Measurements from ENCODE around the gene OR1E1. TPM values are rescaled to one million over a fixed set of nuclear protein-coding genes. Genes with fewer than 3 reads are reported as not detected.
"Not testable (repeated sequence)": the region's sequence is repeated elsewhere in the genome, so short reads cannot be mapped to it uniquely, and the experiment has no call there.

Gene OR1E1
- total and polyA plus RNA-seq, 10 donors: 0.29 TPM; not detected in 9

DNA sequence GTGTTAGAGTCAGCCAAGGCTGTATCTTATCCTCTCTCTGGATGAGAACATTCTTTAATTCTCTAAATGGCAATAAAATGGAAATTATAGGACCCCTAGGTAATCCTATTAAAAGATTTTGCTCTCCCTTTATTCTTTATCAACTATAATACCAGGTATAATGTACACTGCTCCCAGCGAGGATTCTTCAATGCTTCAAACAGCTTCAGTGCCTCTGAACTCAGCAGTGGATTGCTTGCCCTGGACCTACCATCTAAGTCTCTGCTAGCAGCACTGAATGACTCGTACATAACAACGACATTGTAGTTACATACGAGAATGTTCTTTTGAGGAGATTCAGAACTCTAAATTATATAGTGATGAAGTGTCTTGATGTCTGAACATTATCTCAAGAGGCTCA, 8.4 kb downstream of the OR1E1 start:
- H3K4me1 ChIP-seq: peaks cover 0 to 4% (median 0%) of the 10 kb centered on the region in 6 donors
- H3K9me3 ChIP-seq: peaks cover 0 to 13% (median 0%) of the 10 kb centered on the region in 8 donors
- intact Hi-C loops (cut with DNase I; ENCODE audit: low total_unique reads): no loop called here
- no peak for DNase-seq
- no peak for TF ChIP-seq POLR2AphosphoS5 (IDR thresholded peaks at IDR 0.05)
- no peak for TF ChIP-seq POLR2A (IDR thresholded peaks at IDR 0.05)
- TF ChIP-seq, protein P1, sequence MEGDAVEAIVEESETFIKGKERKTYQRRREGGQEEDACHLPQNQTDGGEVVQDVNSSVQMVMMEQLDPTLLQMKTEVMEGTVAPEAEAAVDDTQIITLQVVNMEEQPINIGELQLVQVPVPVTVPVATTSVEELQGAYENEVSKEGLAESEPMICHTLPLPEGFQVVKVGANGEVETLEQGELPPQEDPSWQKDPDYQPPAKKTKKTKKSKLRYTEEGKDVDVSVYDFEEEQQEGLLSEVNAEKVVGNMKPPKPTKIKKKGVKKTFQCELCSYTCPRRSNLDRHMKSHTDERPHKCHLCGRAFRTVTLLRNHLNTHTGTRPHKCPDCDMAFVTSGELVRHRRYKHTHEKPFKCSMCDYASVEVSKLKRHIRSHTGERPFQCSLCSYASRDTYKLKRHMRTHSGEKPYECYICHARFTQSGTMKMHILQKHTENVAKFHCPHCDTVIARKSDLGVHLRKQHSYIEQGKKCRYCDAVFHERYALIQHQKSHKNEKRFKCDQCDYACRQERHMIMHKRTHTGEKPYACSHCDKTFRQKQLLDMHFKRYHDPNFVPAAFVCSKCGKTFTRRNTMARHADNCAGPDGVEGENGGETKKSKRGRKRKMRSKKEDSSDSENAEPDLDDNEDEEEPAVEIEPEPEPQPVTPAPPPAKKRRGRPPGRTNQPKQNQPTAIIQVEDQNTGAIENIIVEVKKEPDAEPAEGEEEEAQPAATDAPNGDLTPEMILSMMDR (IDR thresholded peaks at IDR 0.05 in 8 of 11, conservative IDR thresholded peaks at IDR 0.05 in 3 of 11): no peak
- peaks cover 0 to 57% (median 23%) of the 10 kb centered on the region in 7 donors for H3K27me3 ChIP-seq (replicated peaks in 1 of 7)
- 76 to 79% (median 77%) methylated on average over 4 of the region's 4 CpGs for WGBS, 5 donors
- no peaks in the 10 kb centered on the region for H3K36me3 ChIP-seq
- H3K27ac ChIP-seq: no peak overlapping the region
- H3K4me3 ChIP-seq: no peak overlapping the region

DNA sequence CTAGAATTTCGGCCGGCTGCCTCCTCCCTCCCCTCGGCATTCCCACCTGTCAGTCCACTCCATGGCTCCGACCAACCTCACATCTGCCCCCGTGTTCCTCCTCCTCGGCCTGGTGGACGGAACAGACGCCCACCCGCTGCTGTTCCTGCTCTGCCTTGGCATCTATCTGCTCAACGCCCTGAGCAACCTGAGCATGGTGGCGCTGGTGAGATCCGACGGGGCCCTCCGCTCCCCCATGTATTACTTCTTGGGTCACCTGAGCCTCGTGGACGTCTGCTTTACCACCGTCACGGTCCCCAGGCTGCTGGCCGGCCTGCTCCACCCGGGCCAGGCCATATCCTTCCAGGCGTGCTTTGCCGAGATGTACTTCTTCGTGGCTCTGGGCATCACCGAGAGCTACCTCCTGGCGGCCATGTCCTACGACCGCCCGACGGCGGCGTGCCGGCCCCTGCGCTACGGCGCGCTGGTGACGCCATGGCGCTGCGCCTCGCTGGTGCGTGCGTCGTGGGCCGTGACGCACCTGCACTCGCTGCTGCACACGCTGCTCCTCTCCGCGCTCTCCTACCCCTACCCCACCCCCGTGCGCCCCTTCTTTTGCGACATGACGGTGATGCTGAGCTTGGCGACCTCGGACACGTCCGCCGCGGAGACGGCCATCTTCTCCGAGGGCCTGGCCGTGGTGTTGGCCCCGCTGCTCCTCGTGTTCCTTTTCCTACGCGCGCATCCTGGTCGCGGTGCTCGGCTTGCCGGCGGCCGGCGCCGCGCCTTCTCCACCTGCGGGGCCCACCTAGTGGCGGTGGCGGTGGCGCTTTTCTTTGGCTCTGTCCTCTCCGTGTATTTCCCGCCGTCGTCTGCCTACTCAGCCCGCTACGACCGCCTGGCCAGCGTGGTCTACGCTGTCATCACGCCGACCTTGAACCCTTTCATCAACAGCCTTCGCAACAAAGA, 12.1 kb downstream of the OR1E1 start, which contains the start of gene OR3A2:
Gene OR3A2, minus strand, starts transcription at position 440 of the 948 bp plus-strand sequence.
- DNase-seq: no peak
- no peaks in the 10 kb centered on the region for H3K36me3 ChIP-seq
- H3K4me3 ChIP-seq: peak within 1 kb of the TSS in 2 of 8 donors; percentile 7 to 55
- TF ChIP-seq POLR2AphosphoS5 (IDR thresholded peaks at IDR 0.05): no peak
- TF ChIP-seq POLR2A (IDR thresholded peaks at IDR 0.05): no peak
- TF ChIP-seq, protein P1 (IDR thresholded peaks at IDR 0.05 in 8 of 11, conservative IDR thresholded peaks at IDR 0.05 in 3 of 11): no peak
- no peak within 1 kb of the TSS for H3K27ac ChIP-seq
- 32 to 49% (median 38%) methylated on average over 64 to 92 of the region's 92 CpGs for WGBS, 5 donors
- H3K27me3 ChIP-seq (replicated peaks in 1 of 7): peaks cover 0 to 70% (median 23%) of the 10 kb centered on the region in 7 donors
- H3K9me3 ChIP-seq: peaks cover 0 to 13% (median 0%) of the 10 kb centered on the region in 8 donors
- peaks cover 0 to 4% (median 0%) of the 10 kb centered on the region in 6 donors for H3K4me1 ChIP-seq
- intact Hi-C loops (cut with DNase I; ENCODE audit: low total_unique reads): no loop called here

DNA sequence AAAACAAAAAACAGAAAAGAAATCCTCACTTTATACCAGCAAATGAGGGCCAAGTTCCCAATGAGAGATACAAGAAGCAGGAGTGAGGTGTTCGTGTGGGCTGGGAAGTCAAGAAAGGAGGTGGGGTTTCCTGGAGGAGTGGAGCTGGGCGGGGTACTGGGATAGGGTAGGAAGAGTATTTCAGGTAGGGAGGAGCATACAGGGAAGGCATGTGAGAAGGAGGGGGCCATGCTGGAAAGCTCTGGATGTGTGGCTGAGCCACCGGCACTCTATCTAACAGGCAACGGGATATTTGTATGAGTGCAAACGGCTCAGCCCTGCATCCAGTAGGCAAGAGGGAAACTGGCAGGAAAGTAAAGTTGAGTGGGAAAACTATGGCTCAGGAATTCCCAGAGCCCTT, 16.3 kb downstream of the OR1E1 start:
- no peak for DNase-seq
- Histone ChIP-seq H3K4me3 (no peak overlapping the region), H3K4me1 (peaks cover 0 to 4% (median 0%) of the 10 kb centered on the region in 6 donors), H3K27me3 (replicated peaks in 1 of 7) (peaks cover 0 to 81% (median 18%) of the 10 kb centered on the region in 7 donors), H3K27ac (no peak overlapping the region), H3K36me3 (no peaks in the 10 kb centered on the region), H3K9me3 (peaks cover 0 to 8% (median 0%) of the 10 kb centered on the region in 8 donors)
- TF ChIP-seq POLR2AphosphoS5 (IDR thresholded peaks at IDR 0.05): no peak
- TF ChIP-seq POLR2A (IDR thresholded peaks at IDR 0.05): no peak
- TF ChIP-seq, protein P1 (IDR thresholded peaks at IDR 0.05 in 8 of 11, conservative IDR thresholded peaks at IDR 0.05 in 3 of 11): no peak
- 74 to 87% (median 79%) methylated on average over 5 of the region's 5 CpGs for whole genome bisulfite sequencing, 5 donors
- intact Hi-C loops (cut with DNase I; ENCODE audit: low total_unique reads): no loop called here

DNA sequence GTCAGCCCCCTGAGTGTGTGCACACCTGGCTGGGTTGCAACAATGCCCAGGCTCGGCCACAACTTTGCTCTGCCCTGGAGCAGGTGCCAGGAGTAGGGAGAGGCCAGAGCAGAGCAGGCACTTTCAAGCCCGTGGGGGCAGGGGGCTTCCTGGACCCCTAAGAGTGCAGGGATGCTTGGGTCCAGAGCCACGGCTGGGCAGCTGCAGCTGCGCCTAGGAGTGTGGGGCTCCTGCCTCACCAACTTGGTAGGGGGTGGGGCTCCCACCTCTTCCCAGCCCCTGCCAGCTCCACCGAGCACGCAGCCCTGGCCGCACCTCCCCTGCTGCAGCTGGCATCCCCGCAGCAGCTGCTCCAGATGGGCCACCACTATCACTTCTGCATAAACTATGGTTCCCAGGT, 19.9 kb downstream of the OR1E1 start:
- Histone ChIP-seq H3K4me1 (no peaks in the 10 kb centered on the region), H3K27me3 (replicated peaks in 1 of 7) (peaks cover 0 to 46% (median 0%) of the 10 kb centered on the region in 7 donors), H3K36me3 (no peaks in the 10 kb centered on the region), H3K4me3 (no peak overlapping the region), H3K9me3 (peaks cover 0 to 23% (median 14%) of the 10 kb centered on the region in 8 donors), H3K27ac (no peak overlapping the region)
- no peak for DNase-seq
- 74 to 89% (median 78%) methylated on average over 7 to 8 of the region's 8 CpGs for WGBS, 5 donors
- intact Hi-C loops (cut with DNase I; ENCODE audit: low total_unique reads): no loop called here
- TF ChIP-seq, protein P1 (IDR thresholded peaks at IDR 0.05 in 8 of 11, conservative IDR thresholded peaks at IDR 0.05 in 3 of 11): no peak
- TF ChIP-seq POLR2AphosphoS5 (IDR thresholded peaks at IDR 0.05) (no peak), POLR2A (IDR thresholded peaks at IDR 0.05) (no peak)

DNA sequence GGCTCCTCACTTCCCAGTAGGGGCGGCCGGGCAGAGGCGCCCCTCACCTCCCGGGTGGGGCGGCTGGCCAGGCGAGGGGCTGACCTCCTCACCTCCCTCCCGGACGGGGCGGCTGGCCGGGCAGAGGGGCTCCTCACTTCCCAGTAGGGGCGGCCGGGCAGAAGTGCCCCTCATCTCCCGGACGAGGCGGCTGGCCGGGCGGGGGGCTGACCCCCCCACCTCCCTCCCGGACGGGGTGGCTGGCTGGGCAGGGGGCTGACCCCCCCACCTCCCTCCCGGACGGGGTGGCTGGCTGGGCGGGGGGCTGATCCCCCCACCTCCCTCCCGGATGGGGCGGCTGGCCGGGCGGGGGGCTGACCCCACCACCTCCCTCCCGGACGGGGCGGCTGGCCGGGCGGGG, 27.0 kb downstream of the OR1E1 start:
- H3K27ac ChIP-seq; H3K4me3 ChIP-seq; H3K27me3 ChIP-seq (replicated peaks in 1 of 7); intact Hi-C loops (cut with DNase I; ENCODE audit: low total_unique reads); H3K4me1 ChIP-seq; H3K36me3 ChIP-seq; DNase-seq: not testable (repeated sequence)
- peaks cover 0 to 62% (median 31%) of the 10 kb centered on the region in 8 donors for H3K9me3 ChIP-seq
- WGBS, 5 donors: 93 to 100% (median 98%) methylated on average over 5 to 31 of the region's 31 CpGs; no CpG with 5 or more reads in 2 of the 5 donors

Measured in spleen (tissue), 11 donors.